Panc1 (cell line): ENCODE measurements around the gene DVL2.

Experiments
- SIN3A ChIP-seq: IDR thresholded peaks from 2 replicates; pipeline ENCODE4 v1.6.1; 2012; ENCODE audit warnings: low read depth, mild to moderate bottlenecking, low read length, moderate library complexity, borderline replicate concordance; ENCODE audit not compliant: insufficient read depth
- TF ChIP-seq, protein P1 (sequence below): fragments of 450-650 bp; IDR thresholded peaks from 2 replicates; pipeline ENCODE4 v1.5.1; 2017; ENCODE audit warnings: mild to moderate bottlenecking
- TF ChIP-seq, protein P2 (sequence below), 2 experiments: IDR thresholded peaks; 2 replicates each; pipeline ENCODE4 v1.6.1; 2011 to 2012; ENCODE audit warnings: low read depth in 2 of 2, control low read depth in 1 of 2, low read length in 1 of 2, mild to moderate bottlenecking in 1 of 2, moderate library complexity in 1 of 2; ENCODE audit not compliant: insufficient read depth in 1 of 2

DNA sequence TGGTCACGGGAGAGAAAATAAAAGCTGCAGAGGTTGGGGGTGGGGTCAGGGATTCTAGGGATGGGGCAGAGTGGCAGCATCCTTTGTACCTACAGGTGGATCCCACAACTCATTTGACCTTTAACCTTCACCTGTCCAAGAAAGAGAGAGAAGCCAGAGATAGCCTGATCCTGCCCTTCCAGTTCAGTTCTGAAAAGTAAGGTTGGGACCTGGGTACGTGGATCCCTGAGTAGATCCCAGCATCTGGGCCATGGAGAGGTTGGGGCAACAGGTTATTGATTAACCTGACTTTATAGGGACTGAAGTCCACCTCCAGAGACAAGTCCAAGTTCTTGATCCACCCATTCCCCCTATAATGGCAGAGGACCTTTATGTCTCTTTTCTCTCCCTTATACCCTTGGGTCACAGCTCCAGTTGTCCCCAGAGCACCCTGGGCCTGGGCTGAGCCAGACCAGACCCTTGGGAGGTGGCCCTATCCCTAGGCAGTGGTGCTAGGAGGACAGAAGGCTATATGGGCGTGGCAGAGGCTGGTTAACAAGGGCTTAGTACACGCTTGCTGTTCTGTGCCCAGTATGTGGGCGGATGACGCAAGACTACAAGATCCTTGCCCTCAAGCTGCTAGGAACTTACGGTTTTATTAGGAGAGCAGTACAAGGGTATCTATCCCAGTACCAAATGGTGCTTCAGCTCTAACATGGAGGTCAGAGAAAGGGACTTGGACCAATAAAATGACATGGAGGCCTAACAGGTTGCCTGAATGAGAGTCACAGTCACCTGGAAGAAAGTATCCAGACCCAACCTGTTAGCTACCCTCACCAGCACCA lies 24.6 kb upstream of the DVL2 start:
- TF ChIP-seq, protein P1, sequence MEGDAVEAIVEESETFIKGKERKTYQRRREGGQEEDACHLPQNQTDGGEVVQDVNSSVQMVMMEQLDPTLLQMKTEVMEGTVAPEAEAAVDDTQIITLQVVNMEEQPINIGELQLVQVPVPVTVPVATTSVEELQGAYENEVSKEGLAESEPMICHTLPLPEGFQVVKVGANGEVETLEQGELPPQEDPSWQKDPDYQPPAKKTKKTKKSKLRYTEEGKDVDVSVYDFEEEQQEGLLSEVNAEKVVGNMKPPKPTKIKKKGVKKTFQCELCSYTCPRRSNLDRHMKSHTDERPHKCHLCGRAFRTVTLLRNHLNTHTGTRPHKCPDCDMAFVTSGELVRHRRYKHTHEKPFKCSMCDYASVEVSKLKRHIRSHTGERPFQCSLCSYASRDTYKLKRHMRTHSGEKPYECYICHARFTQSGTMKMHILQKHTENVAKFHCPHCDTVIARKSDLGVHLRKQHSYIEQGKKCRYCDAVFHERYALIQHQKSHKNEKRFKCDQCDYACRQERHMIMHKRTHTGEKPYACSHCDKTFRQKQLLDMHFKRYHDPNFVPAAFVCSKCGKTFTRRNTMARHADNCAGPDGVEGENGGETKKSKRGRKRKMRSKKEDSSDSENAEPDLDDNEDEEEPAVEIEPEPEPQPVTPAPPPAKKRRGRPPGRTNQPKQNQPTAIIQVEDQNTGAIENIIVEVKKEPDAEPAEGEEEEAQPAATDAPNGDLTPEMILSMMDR: no peak
- TF ChIP-seq SIN3A: no peak
- TF ChIP-seq, protein P2, sequence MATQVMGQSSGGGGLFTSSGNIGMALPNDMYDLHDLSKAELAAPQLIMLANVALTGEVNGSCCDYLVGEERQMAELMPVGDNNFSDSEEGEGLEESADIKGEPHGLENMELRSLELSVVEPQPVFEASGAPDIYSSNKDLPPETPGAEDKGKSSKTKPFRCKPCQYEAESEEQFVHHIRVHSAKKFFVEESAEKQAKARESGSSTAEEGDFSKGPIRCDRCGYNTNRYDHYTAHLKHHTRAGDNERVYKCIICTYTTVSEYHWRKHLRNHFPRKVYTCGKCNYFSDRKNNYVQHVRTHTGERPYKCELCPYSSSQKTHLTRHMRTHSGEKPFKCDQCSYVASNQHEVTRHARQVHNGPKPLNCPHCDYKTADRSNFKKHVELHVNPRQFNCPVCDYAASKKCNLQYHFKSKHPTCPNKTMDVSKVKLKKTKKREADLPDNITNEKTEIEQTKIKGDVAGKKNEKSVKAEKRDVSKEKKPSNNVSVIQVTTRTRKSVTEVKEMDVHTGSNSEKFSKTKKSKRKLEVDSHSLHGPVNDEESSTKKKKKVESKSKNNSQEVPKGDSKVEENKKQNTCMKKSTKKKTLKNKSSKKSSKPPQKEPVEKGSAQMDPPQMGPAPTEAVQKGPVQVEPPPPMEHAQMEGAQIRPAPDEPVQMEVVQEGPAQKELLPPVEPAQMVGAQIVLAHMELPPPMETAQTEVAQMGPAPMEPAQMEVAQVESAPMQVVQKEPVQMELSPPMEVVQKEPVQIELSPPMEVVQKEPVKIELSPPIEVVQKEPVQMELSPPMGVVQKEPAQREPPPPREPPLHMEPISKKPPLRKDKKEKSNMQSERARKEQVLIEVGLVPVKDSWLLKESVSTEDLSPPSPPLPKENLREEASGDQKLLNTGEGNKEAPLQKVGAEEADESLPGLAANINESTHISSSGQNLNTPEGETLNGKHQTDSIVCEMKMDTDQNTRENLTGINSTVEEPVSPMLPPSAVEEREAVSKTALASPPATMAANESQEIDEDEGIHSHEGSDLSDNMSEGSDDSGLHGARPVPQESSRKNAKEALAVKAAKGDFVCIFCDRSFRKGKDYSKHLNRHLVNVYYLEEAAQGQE (IDR thresholded peaks at IDR 0.05; ENCODE audit: insufficient read depth in 1 of 2, low read depth in 2 of 2, low read length in 1 of 2): no peak
